ENCODE measurements around the gene POLR3H. TPM values are rescaled to one million over a fixed set of nuclear protein-coding genes. Genes with fewer than 3 reads are reported as not detected.

POLR3H gene
- total RNA-seq, 2 donors from 2014 or later: 11.4 to 12.0 TPM

- Histone ChIP-seq H3K4me3 (peak overlapping the region in 1 of 2 donors; percentile 11), H3K27ac (peak overlapping the region; percentile 80 to 81), H3K9me3 (no peaks in the 10 kb centered on the region), H3K4me1 (peaks cover 0 to 46% of the 10 kb centered on the region in 2 donors), H3K36me3 (no peaks in the 10 kb centered on the region), H3K27me3 (no peaks in the 10 kb centered on the region)
- TF ChIP-seq, protein P1, sequence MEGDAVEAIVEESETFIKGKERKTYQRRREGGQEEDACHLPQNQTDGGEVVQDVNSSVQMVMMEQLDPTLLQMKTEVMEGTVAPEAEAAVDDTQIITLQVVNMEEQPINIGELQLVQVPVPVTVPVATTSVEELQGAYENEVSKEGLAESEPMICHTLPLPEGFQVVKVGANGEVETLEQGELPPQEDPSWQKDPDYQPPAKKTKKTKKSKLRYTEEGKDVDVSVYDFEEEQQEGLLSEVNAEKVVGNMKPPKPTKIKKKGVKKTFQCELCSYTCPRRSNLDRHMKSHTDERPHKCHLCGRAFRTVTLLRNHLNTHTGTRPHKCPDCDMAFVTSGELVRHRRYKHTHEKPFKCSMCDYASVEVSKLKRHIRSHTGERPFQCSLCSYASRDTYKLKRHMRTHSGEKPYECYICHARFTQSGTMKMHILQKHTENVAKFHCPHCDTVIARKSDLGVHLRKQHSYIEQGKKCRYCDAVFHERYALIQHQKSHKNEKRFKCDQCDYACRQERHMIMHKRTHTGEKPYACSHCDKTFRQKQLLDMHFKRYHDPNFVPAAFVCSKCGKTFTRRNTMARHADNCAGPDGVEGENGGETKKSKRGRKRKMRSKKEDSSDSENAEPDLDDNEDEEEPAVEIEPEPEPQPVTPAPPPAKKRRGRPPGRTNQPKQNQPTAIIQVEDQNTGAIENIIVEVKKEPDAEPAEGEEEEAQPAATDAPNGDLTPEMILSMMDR (IDR thresholded peaks at IDR 0.05): no peak
- peak; percentile 80 for DNase-seq (ENCODE audit: low spot score)
Observed at GRCh38 chr22:41557401-41558240, 13.4 kb upstream of the POLR3H start.

GRCh38 chr22:41556561-41556960, 12.3 kb upstream of the POLR3H start:
- Histone ChIP-seq H3K9me3 (no peaks in the 10 kb centered on the region), H3K4me1 (peaks cover 0 to 42% of the 10 kb centered on the region in 2 donors), H3K36me3 (no peaks in the 10 kb centered on the region), H3K27ac (peak overlapping the region; percentile 80 to 81), H3K27me3 (no peaks in the 10 kb centered on the region), H3K4me3 (no peak overlapping the region)
- DNase-seq (ENCODE audit: low spot score): no peak
- TF ChIP-seq, protein P1 (IDR thresholded peaks at IDR 0.05): no peak

DNA sequence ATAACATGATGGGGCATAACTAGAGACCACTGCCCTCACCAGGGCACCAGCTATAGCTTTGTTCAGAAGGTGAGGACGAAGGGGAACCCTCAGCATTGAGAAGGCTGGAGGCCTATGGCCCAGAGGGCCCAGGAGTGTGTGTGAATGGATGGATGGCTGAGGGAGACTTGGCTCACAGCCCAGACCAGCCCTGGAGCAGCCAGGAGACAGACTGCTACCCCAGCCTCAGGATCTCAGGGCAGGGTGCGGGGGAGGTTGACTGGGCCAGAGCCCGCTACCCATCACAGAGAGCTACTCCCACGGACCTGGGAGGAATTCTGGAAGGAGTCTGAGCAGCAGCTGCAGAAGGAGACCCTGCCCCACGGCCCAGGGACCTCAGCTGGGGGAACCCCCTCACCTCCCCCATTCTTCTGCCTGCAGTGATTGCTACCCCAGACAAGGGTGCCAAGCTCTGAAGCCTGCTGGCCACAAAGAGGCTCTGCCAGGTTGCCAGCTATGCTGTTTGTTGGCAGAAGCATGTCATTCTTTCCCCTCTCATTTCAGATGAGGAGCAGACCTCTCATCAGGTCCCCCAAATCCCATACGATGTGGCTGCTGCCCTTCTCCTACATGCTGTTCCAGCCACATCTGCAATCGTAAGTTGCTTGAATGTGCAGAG, 11.2 kb upstream of the POLR3H start:
- Histone ChIP-seq H3K9me3 (no peaks in the 10 kb centered on the region), H3K4me1 (peaks cover 0 to 41% of the 10 kb centered on the region in 2 donors), H3K27ac (peak overlapping the region in 1 of 2 donors; percentile 31), H3K36me3 (no peaks in the 10 kb centered on the region), H3K4me3 (no peak overlapping the region), H3K27me3 (no peaks in the 10 kb centered on the region)
- TF ChIP-seq, protein P1 (IDR thresholded peaks at IDR 0.05): no peak
- no peak for DNase-seq (ENCODE audit: low spot score)

GRCh38 chr22:41551877-41552582, 7.8 kb upstream of the POLR3H start:
- Histone ChIP-seq H3K27me3 (no peaks in the 10 kb centered on the region), H3K27ac (no peak overlapping the region), H3K4me1 (peaks cover 0 to 17% of the 10 kb centered on the region in 2 donors), H3K9me3 (no peaks in the 10 kb centered on the region), H3K4me3 (no peak overlapping the region), H3K36me3 (no peaks in the 10 kb centered on the region)
- no peak for DNase-seq (ENCODE audit: low spot score)
- TF ChIP-seq, protein P1 (IDR thresholded peaks at IDR 0.05): no peak

DNA sequence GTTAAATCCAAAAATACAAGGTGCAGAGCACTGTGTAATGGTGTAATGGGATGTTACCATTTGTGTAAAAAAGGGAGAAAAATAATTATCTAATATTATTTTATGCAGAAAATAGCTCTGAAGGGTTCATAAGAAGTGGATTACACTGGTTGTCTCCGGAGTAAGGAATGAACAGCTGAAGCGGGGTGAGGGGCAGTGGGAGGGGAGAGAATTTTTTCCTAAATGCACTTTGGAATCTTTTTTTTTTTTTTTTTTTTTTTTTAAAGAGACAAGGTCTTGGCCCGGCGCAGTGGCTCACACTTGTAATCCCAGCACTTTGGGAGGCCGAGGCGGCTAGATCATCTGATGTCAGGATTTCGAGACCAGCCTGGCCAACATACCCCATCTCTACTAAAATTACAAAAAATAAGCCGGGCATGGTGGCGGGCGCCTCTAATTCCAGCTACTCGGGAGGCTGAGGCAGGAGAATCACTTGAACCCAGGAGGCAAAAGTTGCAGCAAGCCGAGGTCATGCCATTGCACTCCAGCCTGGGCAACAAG, 6.8 kb upstream of the POLR3H start:
- H3K27me3 ChIP-seq: no peaks in the 10 kb centered on the region
- no peak overlapping the region for H3K4me3 ChIP-seq
- no peak overlapping the region for H3K27ac ChIP-seq
- DNase-seq (ENCODE audit: low spot score): no peak
- TF ChIP-seq, protein P1 (IDR thresholded peaks at IDR 0.05): no peak
- no peaks in the 10 kb centered on the region for H3K9me3 ChIP-seq
- H3K36me3 ChIP-seq: no peaks in the 10 kb centered on the region
- H3K4me1 ChIP-seq: peaks cover 0 to 10% of the 10 kb centered on the region in 2 donors
